Measurements from ENCODE around the gene FPR3.

Gene FPR3

DNA sequence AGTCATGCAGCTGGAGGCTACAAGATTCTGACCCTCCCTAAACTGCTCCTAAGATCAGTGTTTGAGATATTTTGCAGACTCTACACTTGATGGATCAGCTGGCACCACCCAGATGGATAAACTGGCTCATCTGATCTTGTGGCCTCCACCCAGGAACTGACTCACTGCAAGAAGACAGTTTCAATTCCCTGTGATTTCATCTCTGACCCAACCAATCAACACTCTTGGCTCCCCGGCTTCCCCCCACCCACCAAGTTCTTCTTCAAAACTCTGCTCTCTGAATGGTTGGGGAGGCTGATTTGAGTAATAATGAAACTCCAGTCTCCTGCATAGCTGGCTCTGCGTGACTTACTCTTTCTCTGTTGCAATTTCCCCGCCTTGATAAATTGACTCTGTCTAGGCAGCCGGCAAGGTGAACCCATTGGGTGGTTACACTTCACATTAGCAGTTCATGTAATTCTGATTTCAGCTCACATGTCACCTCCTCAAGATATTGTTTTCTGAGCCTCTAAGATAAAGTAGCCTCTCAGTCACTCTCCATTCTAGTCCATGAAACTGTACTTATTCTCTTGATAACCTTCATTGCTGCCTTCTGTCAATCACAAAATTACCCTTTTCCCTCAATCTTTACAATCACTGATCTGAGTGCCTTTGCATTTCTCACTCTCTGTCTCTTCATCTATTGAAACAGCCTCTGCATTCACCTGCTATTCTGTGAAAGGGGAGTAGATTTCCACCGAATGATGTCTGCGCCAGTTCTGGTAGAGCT, 9.9 kb upstream of the FPR3 start:
- TF ChIP-seq, protein P1, sequence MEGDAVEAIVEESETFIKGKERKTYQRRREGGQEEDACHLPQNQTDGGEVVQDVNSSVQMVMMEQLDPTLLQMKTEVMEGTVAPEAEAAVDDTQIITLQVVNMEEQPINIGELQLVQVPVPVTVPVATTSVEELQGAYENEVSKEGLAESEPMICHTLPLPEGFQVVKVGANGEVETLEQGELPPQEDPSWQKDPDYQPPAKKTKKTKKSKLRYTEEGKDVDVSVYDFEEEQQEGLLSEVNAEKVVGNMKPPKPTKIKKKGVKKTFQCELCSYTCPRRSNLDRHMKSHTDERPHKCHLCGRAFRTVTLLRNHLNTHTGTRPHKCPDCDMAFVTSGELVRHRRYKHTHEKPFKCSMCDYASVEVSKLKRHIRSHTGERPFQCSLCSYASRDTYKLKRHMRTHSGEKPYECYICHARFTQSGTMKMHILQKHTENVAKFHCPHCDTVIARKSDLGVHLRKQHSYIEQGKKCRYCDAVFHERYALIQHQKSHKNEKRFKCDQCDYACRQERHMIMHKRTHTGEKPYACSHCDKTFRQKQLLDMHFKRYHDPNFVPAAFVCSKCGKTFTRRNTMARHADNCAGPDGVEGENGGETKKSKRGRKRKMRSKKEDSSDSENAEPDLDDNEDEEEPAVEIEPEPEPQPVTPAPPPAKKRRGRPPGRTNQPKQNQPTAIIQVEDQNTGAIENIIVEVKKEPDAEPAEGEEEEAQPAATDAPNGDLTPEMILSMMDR (IDR thresholded peaks at IDR 0.05; ENCODE audit: insufficient read depth, low read length, poor library complexity, severe bottlenecking), result no peak
- H3K4me3 ChIP-seq (replicated peaks; ENCODE audit: low read depth, low read length), result no peak overlapping the region
- no peaks in the 10 kb centered on the region for H3K27me3 ChIP-seq (replicated peaks; ENCODE audit: control insufficient read depth, insufficient read depth, low read length)
- DNase-seq (ENCODE audit: extremely low read depth, insufficient read length), result peak; percentile 25
- H3K36me3 ChIP-seq (ENCODE audit: control insufficient read depth, insufficient read depth, low read length), result no peaks in the 10 kb centered on the region

DNA sequence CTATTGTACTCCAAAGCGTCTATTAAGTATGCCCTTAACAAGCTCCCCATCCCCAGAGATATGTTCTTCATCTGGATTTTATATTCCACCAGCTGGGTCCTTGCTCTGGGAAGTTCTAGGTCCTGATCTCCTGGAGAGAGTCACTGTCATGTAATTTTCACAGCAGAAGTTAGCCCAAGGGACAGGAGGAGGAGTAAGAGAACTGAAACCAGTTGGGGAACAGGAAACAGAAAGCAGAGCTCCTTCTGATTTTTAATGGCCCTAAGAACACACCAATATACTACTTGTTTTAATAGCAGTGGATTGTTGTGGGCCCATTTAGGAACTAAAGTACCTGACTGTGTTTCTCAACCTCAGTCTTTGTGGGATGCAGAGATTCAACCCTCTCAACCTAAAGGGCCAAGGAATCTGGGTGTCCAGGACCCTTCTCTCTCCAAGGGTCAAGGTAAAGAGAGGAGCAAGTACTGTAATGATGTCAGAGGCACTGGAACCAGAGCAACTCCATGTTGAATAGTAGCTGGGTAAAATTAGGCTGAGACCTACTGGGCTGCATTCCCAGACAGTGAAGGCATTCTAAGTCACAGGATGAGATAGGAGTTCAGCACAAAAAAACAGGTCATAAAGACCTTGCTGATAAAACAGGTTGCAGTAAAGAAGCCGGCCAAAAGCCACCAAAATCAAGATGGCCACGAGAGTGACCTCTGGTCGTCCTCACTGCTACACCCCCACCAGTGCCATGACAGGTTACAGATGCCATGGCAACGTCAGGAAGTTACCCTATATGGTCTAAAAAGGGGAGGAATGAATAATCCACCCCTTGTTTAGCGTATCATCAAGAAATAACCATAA, 8.1 kb upstream of the FPR3 start:
- Histone ChIP-seq H3K36me3 (ENCODE audit: control insufficient read depth, insufficient read depth, low read length) (no peaks in the 10 kb centered on the region), H3K27me3 (replicated peaks; ENCODE audit: control insufficient read depth, insufficient read depth, low read length) (no peaks in the 10 kb centered on the region), H3K4me3 (replicated peaks; ENCODE audit: low read depth, low read length) (no peak overlapping the region)
- no peak for DNase-seq (ENCODE audit: extremely low read depth, insufficient read length)
- TF ChIP-seq, protein P1 (IDR thresholded peaks at IDR 0.05; ENCODE audit: insufficient read depth, low read length, poor library complexity, severe bottlenecking), result no peak

- TF ChIP-seq, protein P1 (IDR thresholded peaks at IDR 0.05; ENCODE audit: insufficient read depth, low read length, poor library complexity, severe bottlenecking), result no peak
- Histone ChIP-seq H3K4me3 (replicated peaks; ENCODE audit: low read depth, low read length) (no peak overlapping the region), H3K27me3 (replicated peaks; ENCODE audit: control insufficient read depth, insufficient read depth, low read length) (no peaks in the 10 kb centered on the region), H3K36me3 (ENCODE audit: control insufficient read depth, insufficient read depth, low read length) (no peaks in the 10 kb centered on the region)
- DNase-seq (ENCODE audit: extremely low read depth, insufficient read length), result no peak
These were observed 6.9 kb upstream of the FPR3 start for GRCh38 chr19:51788029-51788428.

- H3K36me3 ChIP-seq (ENCODE audit: control insufficient read depth, insufficient read depth, low read length), result no peaks in the 10 kb centered on the region
- TF ChIP-seq, protein P1 (IDR thresholded peaks at IDR 0.05; ENCODE audit: insufficient read depth, low read length, poor library complexity, severe bottlenecking), result no peak
These were observed 5.7 kb upstream of the FPR3 start for GRCh38 chr19:51789061-51789795.

DNA sequence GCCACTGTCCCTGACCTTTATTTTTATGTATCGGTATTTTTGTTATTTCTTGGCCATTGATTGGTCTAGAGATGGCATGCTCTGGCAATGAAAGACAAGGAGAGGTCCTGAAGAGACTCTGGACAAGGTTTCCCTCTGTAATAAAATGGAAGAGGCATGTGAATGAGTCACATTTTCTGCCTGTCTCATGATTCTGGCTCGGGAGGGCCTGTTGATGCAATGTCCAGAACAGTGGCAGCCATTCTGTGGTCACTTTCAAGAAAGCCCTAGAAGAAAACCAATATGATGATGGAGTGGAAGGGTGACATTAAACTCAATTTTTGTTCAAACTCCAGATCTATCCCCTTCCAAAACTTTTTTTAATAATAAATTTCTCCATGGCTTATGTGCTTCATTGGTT, 2.0 kb upstream of the FPR3 start:
- H3K27me3 ChIP-seq (replicated peaks; ENCODE audit: control insufficient read depth, insufficient read depth, low read length), result no peaks in the 10 kb centered on the region
- TF ChIP-seq, protein P1 (IDR thresholded peaks at IDR 0.05; ENCODE audit: insufficient read depth, low read length, poor library complexity, severe bottlenecking), result no peak
- no peak for DNase-seq (ENCODE audit: extremely low read depth, insufficient read length)
- no peak overlapping the region for H3K4me3 ChIP-seq (replicated peaks; ENCODE audit: low read depth, low read length)
- H3K36me3 ChIP-seq (ENCODE audit: control insufficient read depth, insufficient read depth, low read length), result no peaks in the 10 kb centered on the region

More at GRCh38 chr19:51789061-51789795, 5.7 kb upstream of the FPR3 start:
- Histone ChIP-seq H3K27me3 (replicated peaks; ENCODE audit: control insufficient read depth, insufficient read depth, low read length) (no peaks in the 10 kb centered on the region), H3K4me3 (replicated peaks; ENCODE audit: low read depth, low read length) (no peak overlapping the region)
- DNase-seq (ENCODE audit: extremely low read depth, insufficient read length), result no peak

All from GM06990 (cell line).